ENCODE data around the gene DNASE1L1. TPM values are rescaled to one million over a fixed set of nuclear protein-coding genes. Genes with fewer than 3 reads are reported as not detected.

Gene DNASE1L1
- total RNA-seq, 4 donors from 2014 or later, result 33.4 to 47.3 (median 38.8) TPM

DNA sequence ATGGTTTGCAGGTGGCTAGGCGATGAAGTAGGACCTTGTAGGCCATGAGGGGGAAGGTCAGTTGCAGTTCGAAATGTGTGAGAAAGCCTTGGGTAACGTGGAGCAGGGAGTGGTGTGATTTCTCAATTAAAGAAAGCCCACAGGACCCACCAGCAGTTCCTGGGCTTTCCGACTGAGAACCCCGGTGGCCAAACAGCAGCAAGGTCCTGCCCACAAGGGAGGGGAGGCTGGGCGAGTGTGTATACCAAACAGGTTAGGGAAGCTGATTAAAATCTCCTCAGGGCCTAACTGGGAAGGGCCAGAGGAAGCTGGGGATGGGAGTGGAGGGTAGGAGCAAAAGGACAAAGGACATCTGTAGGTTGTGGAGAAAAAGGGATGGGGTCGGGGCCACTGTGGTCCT lies 21.9 kb upstream of the DNASE1L1 start:
- TF ChIP-seq, protein P1, sequence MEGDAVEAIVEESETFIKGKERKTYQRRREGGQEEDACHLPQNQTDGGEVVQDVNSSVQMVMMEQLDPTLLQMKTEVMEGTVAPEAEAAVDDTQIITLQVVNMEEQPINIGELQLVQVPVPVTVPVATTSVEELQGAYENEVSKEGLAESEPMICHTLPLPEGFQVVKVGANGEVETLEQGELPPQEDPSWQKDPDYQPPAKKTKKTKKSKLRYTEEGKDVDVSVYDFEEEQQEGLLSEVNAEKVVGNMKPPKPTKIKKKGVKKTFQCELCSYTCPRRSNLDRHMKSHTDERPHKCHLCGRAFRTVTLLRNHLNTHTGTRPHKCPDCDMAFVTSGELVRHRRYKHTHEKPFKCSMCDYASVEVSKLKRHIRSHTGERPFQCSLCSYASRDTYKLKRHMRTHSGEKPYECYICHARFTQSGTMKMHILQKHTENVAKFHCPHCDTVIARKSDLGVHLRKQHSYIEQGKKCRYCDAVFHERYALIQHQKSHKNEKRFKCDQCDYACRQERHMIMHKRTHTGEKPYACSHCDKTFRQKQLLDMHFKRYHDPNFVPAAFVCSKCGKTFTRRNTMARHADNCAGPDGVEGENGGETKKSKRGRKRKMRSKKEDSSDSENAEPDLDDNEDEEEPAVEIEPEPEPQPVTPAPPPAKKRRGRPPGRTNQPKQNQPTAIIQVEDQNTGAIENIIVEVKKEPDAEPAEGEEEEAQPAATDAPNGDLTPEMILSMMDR (IDR thresholded peaks at IDR 0.05), result no peak
- no peak for ATAC-seq (ENCODE audit: low FRiP score)

DNA sequence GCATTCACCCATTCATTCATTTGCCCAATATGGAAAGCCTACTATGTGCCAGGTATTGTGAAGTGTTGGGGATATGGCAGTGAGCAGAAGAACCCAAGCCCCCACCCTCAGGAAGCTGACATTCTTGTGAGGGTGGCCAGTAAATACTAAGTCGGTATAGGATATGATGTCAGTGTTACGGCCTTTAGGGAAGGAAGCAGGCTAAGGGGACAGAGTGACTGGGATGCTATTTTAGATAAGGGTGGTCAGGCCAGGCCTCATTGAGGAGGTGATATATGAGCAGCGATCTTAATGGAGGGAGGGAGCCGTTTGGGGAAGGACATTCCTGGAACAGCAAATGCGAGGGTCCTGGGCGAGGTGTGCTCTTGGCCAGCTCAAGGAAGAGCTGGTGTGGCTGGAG lies 21.4 kb upstream of the DNASE1L1 start:
- DNase-seq (ENCODE audit: low spot score) (no peak), ATAC-seq (ENCODE audit: low FRiP score) (no peak)
- TF ChIP-seq, protein P1 (IDR thresholded peaks at IDR 0.05), result no peak

More for the DNA sequence above, 21.9 kb upstream of the DNASE1L1 start:
- no peak for DNase-seq (ENCODE audit: low spot score)

DNA sequence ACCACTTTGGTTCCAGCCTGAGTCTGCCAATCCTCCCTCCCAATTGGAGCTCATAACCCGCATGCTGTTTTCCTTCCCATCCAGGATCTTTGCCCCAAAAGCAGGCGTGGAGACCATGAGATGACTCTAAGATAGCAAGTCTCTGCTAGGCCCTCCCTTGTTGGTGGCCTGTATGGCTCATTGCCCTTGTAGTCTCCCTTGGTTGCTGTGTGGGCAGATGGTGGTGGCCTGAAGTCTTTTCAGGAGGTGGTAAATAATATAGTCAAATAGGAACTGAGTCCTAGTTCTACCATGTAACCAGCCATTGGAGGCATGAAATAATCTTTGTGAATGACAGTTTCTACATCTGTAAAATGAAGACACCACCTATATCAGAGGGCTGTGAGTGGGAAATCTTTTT lies 20.7 kb upstream of the DNASE1L1 start:
- TF ChIP-seq, protein P1 (IDR thresholded peaks at IDR 0.05), result no peak
- no peak for ATAC-seq (ENCODE audit: low FRiP score)
- no peak for DNase-seq (ENCODE audit: low spot score)

DNA sequence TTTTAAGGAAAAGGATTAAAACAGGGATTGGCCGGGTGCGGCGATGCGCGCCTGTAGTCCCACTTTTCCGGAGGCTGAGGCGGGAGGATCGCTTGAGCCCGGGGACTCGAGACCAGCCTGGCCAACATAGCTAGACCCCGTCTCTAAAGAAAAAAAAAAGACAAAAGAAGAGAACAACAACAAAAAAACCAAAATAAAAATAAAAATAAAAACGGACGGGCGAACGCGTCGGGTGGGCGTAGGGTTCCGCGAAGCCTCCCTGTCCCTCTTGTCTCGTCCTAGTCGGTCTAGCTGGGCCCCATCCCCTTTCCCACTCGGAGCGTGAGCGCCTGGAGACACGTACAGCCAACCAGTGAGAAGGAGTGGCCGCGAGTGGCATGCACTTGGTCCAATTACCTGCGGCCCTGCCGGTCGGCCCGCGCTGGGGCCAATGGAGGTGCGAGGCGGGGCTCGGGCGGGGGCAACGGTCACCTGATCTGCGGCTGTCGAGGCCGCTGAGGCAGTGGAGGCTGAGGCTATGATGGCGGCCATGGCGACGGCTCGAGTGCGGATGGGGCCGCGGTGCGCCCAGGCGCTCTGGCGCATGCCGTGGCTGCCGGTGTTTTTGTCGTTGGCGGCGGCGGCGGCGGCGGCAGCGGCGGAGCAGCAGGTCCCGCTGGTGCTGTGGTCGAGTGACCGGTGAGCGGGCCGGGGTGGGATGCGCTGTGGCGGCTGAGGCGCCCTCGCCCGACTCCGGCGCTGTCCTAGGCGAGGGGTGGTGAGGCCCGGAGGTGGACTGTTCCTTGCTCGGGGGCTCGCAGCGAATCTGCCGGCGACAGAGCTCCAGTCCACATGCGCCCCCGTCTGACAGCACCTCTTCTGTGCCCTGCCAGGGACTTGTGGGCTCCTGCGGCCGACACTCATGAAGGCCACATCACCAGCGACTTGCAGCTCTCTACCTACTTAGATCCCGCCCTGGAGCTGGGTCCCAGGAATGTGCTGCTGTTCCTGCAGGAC lies 19.4 kb upstream of the DNASE1L1 start, which contains the start of gene ATP6AP1:
Gene ATP6AP1, plus strand, starts transcription at position 502 of the 996 bp plus-strand sequence. Its CDS starts 16 bp downstream, at position 518.
- DNase-seq (ENCODE audit: low spot score) (peak; percentile 67), ATAC-seq (ENCODE audit: low FRiP score) (peak; percentile 92)
- TF ChIP-seq, protein P1 (IDR thresholded peaks at IDR 0.05), result no peak

DNA sequence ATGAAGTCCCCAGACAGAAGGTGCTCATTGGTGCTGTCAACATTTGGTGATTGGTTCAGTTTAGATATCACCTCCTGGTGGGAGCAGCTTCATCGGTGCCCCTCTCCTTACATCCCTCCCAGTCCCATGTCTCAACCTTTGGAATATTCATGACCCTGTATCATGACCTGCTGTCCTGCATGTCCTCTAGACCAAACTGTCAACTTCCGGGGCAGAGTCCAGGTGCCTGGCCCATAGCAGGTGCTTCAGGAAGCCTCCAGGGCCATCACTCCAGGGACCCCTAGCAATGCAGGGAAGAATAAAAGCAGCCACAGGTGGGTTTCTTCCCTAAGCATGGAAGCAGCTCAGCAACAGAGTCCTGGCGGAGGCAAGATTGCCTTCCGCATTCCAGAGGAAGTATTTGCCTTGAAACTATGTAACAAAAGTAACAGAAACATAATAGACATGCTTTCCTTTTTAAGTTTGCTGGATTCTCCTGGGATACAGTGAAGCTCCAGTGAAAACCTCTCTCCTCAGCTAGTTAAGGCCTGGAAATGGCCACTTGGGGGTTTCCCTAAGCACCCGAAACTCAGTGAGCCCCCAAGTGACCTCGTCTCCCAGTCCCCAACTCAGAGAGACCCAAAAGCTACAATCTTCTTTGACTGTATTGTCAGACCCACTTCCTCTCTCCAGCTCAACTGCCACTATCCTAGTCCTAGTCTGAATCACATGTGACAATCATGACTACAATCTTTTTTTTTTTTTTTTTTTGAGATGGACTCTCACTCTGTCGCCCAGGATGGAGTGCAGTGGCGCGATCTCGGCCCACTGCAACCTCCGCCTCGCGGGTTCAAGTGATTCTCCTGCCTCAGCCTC lies 18.1 kb upstream of the DNASE1L1 start:
- ATAC-seq (ENCODE audit: low FRiP score) (no peak), DNase-seq (ENCODE audit: low spot score) (no peak)
- TF ChIP-seq, protein P1 (IDR thresholded peaks at IDR 0.05), result no peak

DNA sequence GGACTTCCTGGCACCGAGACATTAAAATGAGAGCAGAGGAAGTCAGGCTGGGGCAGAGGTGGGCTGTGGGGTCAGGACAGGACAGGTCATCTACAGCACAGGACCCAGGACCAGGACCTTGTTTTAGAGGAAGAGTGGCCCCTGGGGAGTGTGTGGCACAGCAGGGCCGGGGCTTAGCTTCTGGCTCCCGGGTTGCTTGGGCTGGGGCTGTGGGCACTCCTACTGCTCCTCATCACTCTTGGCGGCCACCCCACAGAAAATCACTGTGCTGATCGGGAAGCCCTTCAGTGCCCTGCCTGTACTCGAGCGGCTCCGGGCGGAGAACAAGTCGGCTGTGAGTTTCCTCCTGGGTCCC lies 11.3 kb upstream of the DNASE1L1 start:
- ATAC-seq (ENCODE audit: low FRiP score) (no peak), DNase-seq (ENCODE audit: low spot score) (no peak)
- TF ChIP-seq, protein P1 (IDR thresholded peaks at IDR 0.05), result no peak
